SK-N-SH treated with all-trans-retinoic acid at 6 μM for 48 hours (cell line): ENCODE data around the gene GPR137.

ENCODE experiments used
- ATAC-seq: fragments of 200-7000 bp; cut with Tn5 transposase; 3 replicates; pipeline ENCODE4 v1.9.1; 2020; ENCODE audit warnings: mild to moderate bottlenecking, moderate library complexity
- ARNTL ChIP-seq: fragments of 450-650 bp; formaldehyde crosslinking; IDR thresholded peaks from 2 replicates; pipeline ENCODE4 v1.5.0; 2020; ENCODE audit warnings: low read depth, mild to moderate bottlenecking, moderate library complexity, borderline replicate concordance
- BACH2 ChIP-seq: fragments of 250-450 bp; sonication (Bioruptor Pico); IDR thresholded peaks from 2 replicates; pipeline ENCODE4 v1.9.0; 2021; ENCODE audit warnings: mild to moderate bottlenecking, borderline replicate concordance
- CREB5 ChIP-seq: fragments of 250-450 bp; sonication (Bioruptor Pico); IDR thresholded peaks from 2 replicates; pipeline ENCODE4 v1.5.1; 2020; ENCODE audit warnings: low read depth, mild to moderate bottlenecking, moderate library complexity
- CSDC2 ChIP-seq: fragments of 250-450 bp; sonication (Bioruptor Pico); IDR thresholded peaks from 2 replicates; pipeline ENCODE4 v1.5.0; 2020; ENCODE audit warnings: mild to moderate bottlenecking, moderate library complexity
- CSRNP3 ChIP-seq: fragments of 250-450 bp; sonication (Bioruptor Pico); IDR thresholded peaks from 2 replicates; pipeline ENCODE4 v1.5.1; 2021; ENCODE audit warnings: mild to moderate bottlenecking, moderate library complexity
- ESRRG ChIP-seq: fragments of 250-450 bp; sonication (Bioruptor Pico); IDR thresholded peaks from 2 replicates; pipeline ENCODE4 v1.6.1; 2021; ENCODE audit warnings: mild to moderate bottlenecking
- GLIS3 ChIP-seq: fragments of 250-450 bp; sonication (Bioruptor Pico); IDR thresholded peaks from 2 replicates; pipeline ENCODE4 v1.5.0; 2020; ENCODE audit warnings: mild to moderate bottlenecking, moderate library complexity
- ISL1 ChIP-seq: fragments of 250-450 bp; sonication (Bioruptor Pico); IDR thresholded peaks from 2 replicates; pipeline ENCODE4 v2.1.2; 2022; ENCODE audit warnings: mild to moderate bottlenecking, moderate library complexity
- OSR1 ChIP-seq: fragments of 250-450 bp; sonication (Bioruptor Pico); IDR thresholded peaks from 2 replicates; pipeline ENCODE4 v1.8.0; 2022; ENCODE audit warnings: moderate library complexity, mild to moderate bottlenecking, inconsistent platforms
- PATZ1 ChIP-seq: fragments of 250-450 bp; sonication (Bioruptor Pico); IDR thresholded peaks from 2 replicates; pipeline ENCODE4 v1.8.0; 2020; ENCODE audit warnings: mild to moderate bottlenecking, moderate library complexity, borderline replicate concordance
- POU6F1 ChIP-seq: fragments of 250-450 bp; sonication (Bioruptor Pico); IDR thresholded peaks from 2 replicates; pipeline ENCODE4 v1.8.0; 2021; ENCODE audit warnings: low read depth, mild to moderate bottlenecking, moderate library complexity, borderline replicate concordance
- PPARA ChIP-seq: fragments of 250-450 bp; sonication (Bioruptor Pico); IDR thresholded peaks from 2 replicates; pipeline ENCODE4 v1.5.0; 2020; ENCODE audit warnings: mild to moderate bottlenecking, borderline replicate concordance
- RARB ChIP-seq: fragments of 250-450 bp; sonication (Bioruptor Pico); IDR thresholded peaks from 2 replicates; pipeline ENCODE4 v1.8.0; 2021; ENCODE audit warnings: mild to moderate bottlenecking, moderate library complexity
- SNAI2 ChIP-seq: fragments of 250-450 bp; sonication (Bioruptor Pico); IDR thresholded peaks from 2 replicates; pipeline ENCODE4 v1.5.0; 2020; ENCODE audit warnings: mild to moderate bottlenecking, moderate library complexity
- TCF4 ChIP-seq: fragments of 250-450 bp; sonication (Bioruptor Pico); IDR thresholded peaks from 2 replicates; pipeline ENCODE4 v1.8.0; 2021; ENCODE audit warnings: mild to moderate bottlenecking, moderate library complexity, borderline replicate concordance
- TOX ChIP-seq: fragments of 250-450 bp; sonication (Bioruptor Pico); IDR thresholded peaks from 2 replicates; pipeline ENCODE4 v1.8.0; 2021; ENCODE audit warnings: mild to moderate bottlenecking, moderate library complexity, borderline replicate concordance
- ZC3H10 ChIP-seq: fragments of 250-450 bp; sonication (Bioruptor Pico); IDR thresholded peaks from 2 replicates; pipeline ENCODE4 v1.5.1; 2021; ENCODE audit warnings: mild to moderate bottlenecking, moderate library complexity
- ZFP3 ChIP-seq: fragments of 250-450 bp; sonication (Bioruptor Pico); IDR thresholded peaks from 2 replicates; pipeline ENCODE4 v1.5.0; 2020; ENCODE audit warnings: mild to moderate bottlenecking, moderate library complexity
- ZFP30 ChIP-seq: fragments of 450-650 bp; formaldehyde crosslinking; IDR thresholded peaks from 2 replicates; pipeline ENCODE4 v1.5.0; 2022; ENCODE audit warnings: mild to moderate bottlenecking, moderate library complexity
- ZNF565 ChIP-seq: fragments of 450-650 bp; formaldehyde crosslinking; conservative IDR thresholded peaks from 2 replicates; pipeline ENCODE4 v1.5.0; 2020; ENCODE audit warnings: low read depth, mild to moderate bottlenecking, moderate library complexity
- ZNF70 ChIP-seq: fragments of 450-650 bp; formaldehyde crosslinking; IDR thresholded peaks from 2 replicates; pipeline ENCODE4 v1.5.0; 2020; ENCODE audit warnings: mild to moderate bottlenecking, moderate library complexity
- ZNF8 ChIP-seq: fragments of 450-650 bp; formaldehyde crosslinking; IDR thresholded peaks from 2 replicates; pipeline ENCODE4 v1.5.0; 2020; ENCODE audit warnings: mild to moderate bottlenecking, moderate library complexity

GPR137 gene

GRCh38 chr11:64333556-64333955 is 47.9 kb downstream of the GPR137 start (continued):
- TF ChIP-seq ARNTL (CRISPR knock-in tag): no peak
- no peak for TF ChIP-seq ZFP30 (CRISPR knock-in tag)
- TF ChIP-seq PPARA (CRISPR knock-in tag): no peak

GRCh38 chr11:64334764-64335735 is 49.4 kb downstream of the GPR137 start:
- ATAC-seq: peak; percentile 86
- TF ChIP-seq BACH2 (CRISPR knock-in tag) (no peak), ESRRG (no peak), ISL1 (CRISPR knock-in tag) (0 out of 2 replicates have a peak, but pooled peaks have one; percentile 33)

GRCh38 chr11:64337538-64338249 is 52.0 kb downstream of the GPR137 start:
- ATAC-seq: no peak
- TF ChIP-seq ZC3H10 (CRISPR knock-in tag) (no peak), ESRRG (no peak), TOX (no peak), CSRNP3 (no peak), ARNTL (CRISPR knock-in tag) (no peak), TCF4 (CRISPR knock-in tag) (no peak), ZNF565 (CRISPR knock-in tag) (no peak), POU6F1 (no peak), CSDC2 (CRISPR knock-in tag) (no peak), CREB5 (CRISPR knock-in tag) (no peak), BACH2 (CRISPR knock-in tag) (no peak), PPARA (CRISPR knock-in tag) (no peak), ZFP3 (CRISPR knock-in tag) (no peak), ZNF70 (no peak), ZFP30 (CRISPR knock-in tag) (no peak), PATZ1 (CRISPR knock-in tag) (no peak), RARB (no peak), SNAI2 (CRISPR knock-in tag) (no peak), ZNF8 (CRISPR knock-in tag) (no peak)

GRCh38 chr11:64338716-64339115 is 53.1 kb downstream of the GPR137 start:
- TF ChIP-seq ZNF565 (CRISPR knock-in tag) (no peak), GLIS3 (CRISPR knock-in tag) (no peak), OSR1 (CRISPR knock-in tag) (no peak), ZNF8 (CRISPR knock-in tag) (no peak), ZC3H10 (CRISPR knock-in tag) (no peak), ZFP30 (CRISPR knock-in tag) (no peak), ISL1 (CRISPR knock-in tag) (no peak), TOX (no peak), ESRRG (no peak), RARB (no peak), ZFP3 (CRISPR knock-in tag) (no peak), CSRNP3 (no peak)
- TF ChIP-seq, all 23 proteins: peak for 0
- no peak for ATAC-seq
